ENCODE measurements around the gene CATSPER4. TPM values are rescaled to one million over a fixed set of nuclear protein-coding genes. Genes with fewer than 3 reads are reported as not detected.

Gene CATSPER4
- polyA plus RNA-seq, 1 donor from 2014 or later: not detected

DNA sequence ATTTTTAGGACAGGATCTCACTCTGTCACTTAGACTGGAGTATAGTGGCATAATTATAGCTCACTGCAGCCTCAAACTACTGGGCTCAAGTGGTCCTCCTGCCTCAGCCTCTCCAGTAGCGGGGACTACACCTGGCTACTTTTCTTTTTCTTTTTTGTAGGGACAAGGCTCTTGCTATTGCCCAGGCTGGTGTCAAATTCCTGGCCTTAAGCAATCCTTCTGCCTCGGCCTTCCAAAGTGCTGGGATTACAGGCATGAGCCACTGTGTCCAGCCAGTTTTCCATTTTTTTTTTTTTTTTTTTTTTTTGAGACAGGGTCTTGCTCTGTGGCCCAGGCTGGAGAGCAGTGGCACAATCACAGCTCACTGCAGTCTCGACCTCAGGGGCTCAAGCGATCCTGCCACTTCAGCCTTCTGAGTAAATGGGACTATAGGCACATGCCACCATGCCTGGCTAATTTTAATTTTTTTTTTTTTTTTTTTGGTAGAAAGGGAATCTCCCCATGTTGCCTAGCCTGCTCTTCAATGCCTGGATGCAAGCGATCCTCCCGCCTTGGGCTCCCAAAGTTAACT is 23.0 kb downstream of the CATSPER4 start:
- H3K9me2 ChIP-seq (ENCODE audit: insufficient read depth, low read length): no peaks in the 10 kb centered on the region
- H2AFZ ChIP-seq (ENCODE audit: low read depth, low read length): no peak overlapping the region
- H3K9me3 ChIP-seq (ENCODE audit: low read length): no peaks in the 10 kb centered on the region
- H3F3A ChIP-seq (ENCODE audit: insufficient read depth, low read length, poor library complexity, severe bottlenecking): no peaks in the 10 kb centered on the region
- H3K27ac ChIP-seq (ENCODE audit: low read length): no peak overlapping the region
- no peak overlapping the region for H3K4me2 ChIP-seq (ENCODE audit: low read length)
- H3K36me3 ChIP-seq (ENCODE audit: insufficient read depth, low read length): no peaks in the 10 kb centered on the region
- no peak overlapping the region for H3K4me3 ChIP-seq (ENCODE audit: low read length)
- no peaks in the 10 kb centered on the region for H3K27me3 ChIP-seq (ENCODE audit: insufficient read depth, low read depth, low read length)
- no peaks in the 10 kb centered on the region for H3K79me2 ChIP-seq (replicated peaks; ENCODE audit: insufficient read depth, low read length)
- no peaks in the 10 kb centered on the region for H4K20me1 ChIP-seq (ENCODE audit: insufficient read depth)
- no peak overlapping the region for H3K9ac ChIP-seq (ENCODE audit: low read length)
- TF ChIP-seq, protein P1, sequence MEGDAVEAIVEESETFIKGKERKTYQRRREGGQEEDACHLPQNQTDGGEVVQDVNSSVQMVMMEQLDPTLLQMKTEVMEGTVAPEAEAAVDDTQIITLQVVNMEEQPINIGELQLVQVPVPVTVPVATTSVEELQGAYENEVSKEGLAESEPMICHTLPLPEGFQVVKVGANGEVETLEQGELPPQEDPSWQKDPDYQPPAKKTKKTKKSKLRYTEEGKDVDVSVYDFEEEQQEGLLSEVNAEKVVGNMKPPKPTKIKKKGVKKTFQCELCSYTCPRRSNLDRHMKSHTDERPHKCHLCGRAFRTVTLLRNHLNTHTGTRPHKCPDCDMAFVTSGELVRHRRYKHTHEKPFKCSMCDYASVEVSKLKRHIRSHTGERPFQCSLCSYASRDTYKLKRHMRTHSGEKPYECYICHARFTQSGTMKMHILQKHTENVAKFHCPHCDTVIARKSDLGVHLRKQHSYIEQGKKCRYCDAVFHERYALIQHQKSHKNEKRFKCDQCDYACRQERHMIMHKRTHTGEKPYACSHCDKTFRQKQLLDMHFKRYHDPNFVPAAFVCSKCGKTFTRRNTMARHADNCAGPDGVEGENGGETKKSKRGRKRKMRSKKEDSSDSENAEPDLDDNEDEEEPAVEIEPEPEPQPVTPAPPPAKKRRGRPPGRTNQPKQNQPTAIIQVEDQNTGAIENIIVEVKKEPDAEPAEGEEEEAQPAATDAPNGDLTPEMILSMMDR (IDR thresholded peaks at IDR 0.05; ENCODE audit: poor library complexity, severe bottlenecking): no peak
- TF ChIP-seq EP300 (conservative IDR thresholded peaks at IDR 0.05; ENCODE audit: poor library complexity, severe bottlenecking) (no peak), MXI1 (conservative IDR thresholded peaks at IDR 0.05; ENCODE audit: poor library complexity, severe bottlenecking) (no peak), TAF1 (IDR thresholded peaks at IDR 0.05; ENCODE audit: low read depth) (no peak), POLR2AphosphoS5 (IDR thresholded peaks at IDR 0.05) (no peak), RAD21 (conservative IDR thresholded peaks at IDR 0.05) (no peak), EZH2 (IDR thresholded peaks at IDR 0.05; ENCODE audit: borderline replicate concordance, insufficient read depth, low read length, poor library complexity, severe bottlenecking) (no peak), SMC3 (conservative IDR thresholded peaks at IDR 0.05; ENCODE audit: poor library complexity) (no peak)
- TF ChIP-seq, protein P2, sequence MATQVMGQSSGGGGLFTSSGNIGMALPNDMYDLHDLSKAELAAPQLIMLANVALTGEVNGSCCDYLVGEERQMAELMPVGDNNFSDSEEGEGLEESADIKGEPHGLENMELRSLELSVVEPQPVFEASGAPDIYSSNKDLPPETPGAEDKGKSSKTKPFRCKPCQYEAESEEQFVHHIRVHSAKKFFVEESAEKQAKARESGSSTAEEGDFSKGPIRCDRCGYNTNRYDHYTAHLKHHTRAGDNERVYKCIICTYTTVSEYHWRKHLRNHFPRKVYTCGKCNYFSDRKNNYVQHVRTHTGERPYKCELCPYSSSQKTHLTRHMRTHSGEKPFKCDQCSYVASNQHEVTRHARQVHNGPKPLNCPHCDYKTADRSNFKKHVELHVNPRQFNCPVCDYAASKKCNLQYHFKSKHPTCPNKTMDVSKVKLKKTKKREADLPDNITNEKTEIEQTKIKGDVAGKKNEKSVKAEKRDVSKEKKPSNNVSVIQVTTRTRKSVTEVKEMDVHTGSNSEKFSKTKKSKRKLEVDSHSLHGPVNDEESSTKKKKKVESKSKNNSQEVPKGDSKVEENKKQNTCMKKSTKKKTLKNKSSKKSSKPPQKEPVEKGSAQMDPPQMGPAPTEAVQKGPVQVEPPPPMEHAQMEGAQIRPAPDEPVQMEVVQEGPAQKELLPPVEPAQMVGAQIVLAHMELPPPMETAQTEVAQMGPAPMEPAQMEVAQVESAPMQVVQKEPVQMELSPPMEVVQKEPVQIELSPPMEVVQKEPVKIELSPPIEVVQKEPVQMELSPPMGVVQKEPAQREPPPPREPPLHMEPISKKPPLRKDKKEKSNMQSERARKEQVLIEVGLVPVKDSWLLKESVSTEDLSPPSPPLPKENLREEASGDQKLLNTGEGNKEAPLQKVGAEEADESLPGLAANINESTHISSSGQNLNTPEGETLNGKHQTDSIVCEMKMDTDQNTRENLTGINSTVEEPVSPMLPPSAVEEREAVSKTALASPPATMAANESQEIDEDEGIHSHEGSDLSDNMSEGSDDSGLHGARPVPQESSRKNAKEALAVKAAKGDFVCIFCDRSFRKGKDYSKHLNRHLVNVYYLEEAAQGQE (IDR thresholded peaks at IDR 0.05; ENCODE audit: borderline replicate concordance): no peak

DNA sequence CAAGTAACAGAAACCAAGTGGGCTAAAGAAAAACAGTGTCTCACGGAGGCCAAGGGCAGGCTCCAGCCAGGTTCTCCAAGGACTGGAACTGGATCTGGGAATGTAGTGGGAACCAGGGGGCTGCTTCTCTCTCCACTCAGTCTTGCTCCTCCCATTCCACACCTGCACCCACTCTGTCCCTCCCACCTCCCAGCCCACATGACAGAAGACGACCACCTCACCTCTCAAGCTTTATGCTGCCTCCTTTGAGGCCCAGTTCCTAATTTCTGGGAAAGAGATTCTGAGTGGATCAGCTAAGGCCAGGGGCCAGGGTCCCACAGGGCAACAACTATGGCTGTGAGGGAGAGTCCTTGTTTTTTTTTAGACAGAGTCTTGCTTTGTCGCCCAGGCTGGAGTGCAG is 24.8 kb downstream of the CATSPER4 start:
- no peak for TF ChIP-seq RAD21 (conservative IDR thresholded peaks at IDR 0.05)
- no peak for TF ChIP-seq EP300 (conservative IDR thresholded peaks at IDR 0.05; ENCODE audit: poor library complexity, severe bottlenecking)
- TF ChIP-seq, protein P1 (IDR thresholded peaks at IDR 0.05; ENCODE audit: poor library complexity, severe bottlenecking): no peak
- TF ChIP-seq, protein P2 (IDR thresholded peaks at IDR 0.05; ENCODE audit: borderline replicate concordance): no peak
- no peak for TF ChIP-seq TAF1 (IDR thresholded peaks at IDR 0.05; ENCODE audit: low read depth)
- no peak for TF ChIP-seq MXI1 (conservative IDR thresholded peaks at IDR 0.05; ENCODE audit: poor library complexity, severe bottlenecking)
- Histone ChIP-seq H3F3A (ENCODE audit: insufficient read depth, low read length, poor library complexity, severe bottlenecking) (no peaks in the 10 kb centered on the region), H3K9me2 (ENCODE audit: insufficient read depth, low read length) (no peaks in the 10 kb centered on the region)

More for the DNA sequence above, 24.8 kb downstream of the CATSPER4 start:
- Histone ChIP-seq H3K79me2 (replicated peaks; ENCODE audit: insufficient read depth, low read length) (no peaks in the 10 kb centered on the region), H3K27me3 (ENCODE audit: insufficient read depth, low read depth, low read length) (no peaks in the 10 kb centered on the region), H4K20me1 (ENCODE audit: insufficient read depth) (no peaks in the 10 kb centered on the region), H3K4me2 (ENCODE audit: low read length) (no peak overlapping the region), H3K27ac (ENCODE audit: low read length) (no peak overlapping the region), H3K4me3 (ENCODE audit: low read length) (no peak overlapping the region), H2AFZ (ENCODE audit: low read depth, low read length) (no peak overlapping the region), H3K9me3 (ENCODE audit: low read length) (no peaks in the 10 kb centered on the region), H3K36me3 (ENCODE audit: insufficient read depth, low read length) (no peaks in the 10 kb centered on the region), H3K9ac (ENCODE audit: low read length) (no peak overlapping the region)

All from neural cell (in vitro differentiated cells).